ENCODE results near the gene IL12A.

The IL12A gene

GRCh38 chr3:159991591-159991990, 3.0 kb downstream of the IL12A start:
- DNase-seq, result no peak

DNA sequence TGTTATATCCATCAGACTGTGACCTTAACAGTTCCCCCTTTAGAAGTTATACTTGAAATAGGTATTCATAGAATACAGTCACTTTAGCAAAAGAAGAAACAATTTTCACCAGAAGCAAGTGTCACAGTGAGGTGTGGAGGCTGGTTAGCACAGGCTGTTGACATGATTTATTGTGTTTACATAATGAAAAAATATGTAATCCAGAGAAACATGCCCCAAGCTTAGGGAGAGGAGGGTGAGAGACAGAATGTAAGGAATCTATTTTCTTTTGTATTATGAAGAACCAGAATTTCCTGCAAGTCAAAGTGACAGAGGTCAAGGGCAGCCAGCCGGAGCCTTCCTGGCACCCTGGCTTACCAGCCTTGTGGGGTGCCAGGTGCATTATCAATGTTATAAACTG, 4.0 kb downstream of the IL12A start:
- no peak for DNase-seq

DNA sequence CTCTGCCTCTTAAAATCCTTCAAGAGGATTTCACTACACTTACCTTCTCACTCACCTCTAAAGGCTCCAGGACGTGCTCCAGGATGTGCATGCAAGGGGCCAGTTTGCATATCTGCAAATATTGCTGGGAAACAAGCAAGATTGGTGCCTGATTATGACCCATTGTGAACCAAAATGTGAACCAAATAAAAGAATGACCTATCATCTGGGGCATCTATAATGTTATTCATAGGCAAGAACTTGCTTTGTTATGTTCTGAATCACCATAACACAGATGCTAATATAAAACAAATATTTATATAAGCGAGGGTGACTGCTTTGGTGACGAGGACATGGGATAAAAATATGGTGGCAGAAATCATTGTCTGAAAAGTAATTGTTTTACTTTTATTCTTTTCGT, 5.5 kb downstream of the IL12A start:
- DNase-seq, result no peak

GRCh38 chr3:159995091-159995490, 6.5 kb downstream of the IL12A start:
- no peak for DNase-seq

GRCh38 chr3:159996018-159996417, 7.4 kb downstream of the IL12A start:
- no peak for DNase-seq

DNA sequence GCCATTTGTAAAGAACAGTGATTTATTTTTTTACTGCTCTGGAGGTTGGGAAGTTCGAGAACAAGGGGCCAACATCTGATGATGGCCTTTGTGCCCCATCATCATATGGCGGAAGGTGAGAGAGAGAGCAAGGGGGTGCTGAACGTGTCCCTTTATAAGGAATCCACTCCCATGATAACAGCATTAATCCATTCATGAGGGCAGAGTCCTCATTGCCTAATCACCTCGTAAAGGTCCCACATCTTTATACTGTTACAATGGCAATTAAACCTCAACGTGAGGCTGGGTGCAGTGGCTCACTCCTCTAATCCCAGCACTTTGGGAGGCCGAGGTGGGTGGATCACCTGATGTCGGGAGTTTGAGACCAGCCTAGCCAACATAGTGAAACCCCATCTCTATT, 8.3 kb downstream of the IL12A start:
- no peak for DNase-seq

DNA sequence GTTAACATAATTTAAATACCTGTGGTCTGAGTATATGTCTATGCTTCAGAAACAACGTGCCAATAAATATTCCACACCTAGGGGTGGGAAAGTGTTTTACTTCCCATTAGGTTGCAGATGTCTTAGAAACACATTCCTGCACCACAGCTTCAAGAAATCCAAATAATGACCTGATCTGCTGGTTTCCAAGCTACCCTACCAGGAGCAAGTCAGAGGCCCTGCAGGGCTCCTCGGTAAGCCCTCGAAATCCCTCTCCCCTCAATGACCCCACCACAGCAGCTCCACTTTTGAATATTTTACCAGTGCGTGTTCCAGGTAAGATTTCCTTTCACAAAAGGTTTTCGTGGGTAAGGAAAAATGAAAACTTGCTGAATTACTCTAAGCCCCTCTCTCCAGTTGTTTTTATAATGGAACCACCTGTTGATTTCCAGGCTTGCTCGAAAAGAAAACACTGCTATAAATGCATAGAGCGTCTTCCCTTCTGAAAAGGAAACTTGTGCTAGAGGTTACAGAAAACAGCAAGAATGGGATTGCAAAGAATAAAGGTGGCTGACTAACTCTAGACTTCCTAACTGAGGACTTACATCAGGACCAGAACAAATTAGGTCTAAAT, 12.6 kb downstream of the IL12A start:
- DNase-seq, result no peak

DNA sequence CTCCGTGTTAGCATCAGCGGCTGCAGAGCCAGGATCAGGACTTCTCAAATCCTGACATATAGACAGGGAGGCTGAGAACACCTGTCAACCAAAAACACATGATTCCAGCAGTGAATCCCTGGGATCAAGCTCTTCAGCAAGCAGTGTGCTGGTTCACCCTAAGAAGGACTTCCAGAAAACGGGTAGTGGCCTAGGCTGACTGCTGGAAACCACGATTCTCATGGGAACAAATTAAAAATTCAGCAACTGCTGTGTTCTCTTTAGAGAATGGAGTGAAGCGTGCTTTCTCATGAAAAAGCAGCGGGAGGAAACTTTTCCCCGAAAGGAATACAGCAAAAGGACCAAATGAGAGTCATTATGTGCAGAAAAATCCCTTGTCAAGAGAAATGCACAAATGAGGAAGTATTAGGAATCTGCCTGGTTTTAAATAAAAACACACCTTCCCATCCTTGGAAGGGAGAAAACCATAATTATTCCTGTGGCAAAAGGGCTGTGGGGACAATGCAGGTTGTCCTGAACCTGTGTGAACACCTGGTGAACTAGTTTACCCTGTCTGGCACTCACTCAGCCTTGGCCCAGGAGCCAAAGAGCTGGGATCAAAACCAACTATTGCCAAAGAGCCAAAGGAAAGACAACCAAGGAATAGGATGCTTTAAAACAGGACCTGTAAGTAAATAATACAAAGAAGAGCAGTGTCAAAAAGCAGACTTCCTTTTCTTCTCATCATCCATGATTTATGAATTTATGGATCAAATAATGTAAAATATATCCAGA, 13.4 kb downstream of the IL12A start:
- DNase-seq, result no peak

DNA sequence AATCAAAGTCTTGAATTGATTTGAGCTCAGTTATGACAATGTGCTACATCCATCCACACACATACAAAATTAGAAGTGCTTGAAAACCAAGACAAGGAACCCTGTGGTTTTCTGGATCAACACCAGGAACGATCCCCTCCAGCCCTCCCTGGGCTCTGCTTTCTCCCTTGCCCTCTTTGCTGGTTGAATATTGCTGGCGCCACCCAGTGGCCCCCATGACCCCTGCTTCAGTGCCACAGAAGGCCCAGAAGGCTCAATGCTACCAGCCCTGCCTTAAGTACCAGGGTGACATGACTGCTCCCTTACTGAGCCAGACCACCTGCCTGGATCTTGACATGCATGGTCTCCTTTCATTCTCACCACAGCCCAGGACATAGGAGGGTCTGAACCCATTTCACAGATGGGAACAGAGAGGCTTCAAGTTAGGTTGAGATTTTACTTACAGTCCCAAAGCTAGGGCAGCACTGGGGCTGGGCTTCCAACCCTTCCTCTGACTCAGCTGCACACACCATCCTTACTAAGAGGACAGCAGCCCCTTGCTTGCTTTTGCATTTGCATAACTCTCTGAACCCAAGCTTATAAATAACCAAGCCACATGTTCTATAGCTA, 15.0 kb downstream of the IL12A start:
- peak; percentile 33 for DNase-seq

GRCh38 chr3:160005004-160005403, 16.4 kb downstream of the IL12A start:
- no peak for DNase-seq

DNA sequence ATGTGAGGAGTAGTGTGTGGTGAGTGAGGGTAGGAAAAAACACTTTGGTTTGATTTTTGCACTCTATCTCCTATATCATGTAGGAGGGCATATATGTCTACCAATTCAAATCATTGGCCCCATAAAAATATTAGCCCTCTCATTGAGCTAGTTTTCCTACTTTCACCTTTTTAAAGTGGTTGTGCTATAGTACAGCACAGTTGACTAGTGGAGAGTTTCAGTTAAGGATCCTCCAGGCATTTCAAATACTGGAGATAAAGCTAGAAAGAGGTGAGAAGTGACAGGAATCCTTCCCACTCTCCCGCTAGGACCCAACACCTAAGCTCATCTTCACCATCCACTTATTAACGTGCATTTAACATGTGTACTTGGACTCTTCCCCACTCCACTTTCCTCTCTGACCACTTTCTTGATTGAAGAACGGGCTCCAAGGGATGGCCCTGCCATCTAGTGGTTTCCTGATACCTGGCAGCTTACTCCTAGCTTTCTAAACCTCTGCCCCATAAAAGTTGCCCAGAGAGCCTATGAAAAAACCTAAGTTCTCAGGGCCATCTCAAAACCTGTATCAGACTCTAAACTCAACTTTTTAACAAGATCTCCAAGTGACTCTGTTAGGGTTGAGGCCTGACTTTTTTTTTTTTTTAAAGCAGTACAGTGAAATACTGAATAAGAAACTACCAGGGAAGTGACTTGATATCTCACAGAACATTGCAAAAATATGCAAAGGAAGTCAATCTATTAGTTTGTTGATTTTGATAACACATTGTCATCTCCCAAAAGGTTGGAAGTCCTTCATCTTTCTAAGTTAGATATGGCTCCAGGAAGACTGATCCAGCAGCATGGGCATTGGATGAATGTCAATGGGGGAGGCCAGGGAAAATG, 17.9 kb downstream of the IL12A start:
- no peak for DNase-seq

DNA sequence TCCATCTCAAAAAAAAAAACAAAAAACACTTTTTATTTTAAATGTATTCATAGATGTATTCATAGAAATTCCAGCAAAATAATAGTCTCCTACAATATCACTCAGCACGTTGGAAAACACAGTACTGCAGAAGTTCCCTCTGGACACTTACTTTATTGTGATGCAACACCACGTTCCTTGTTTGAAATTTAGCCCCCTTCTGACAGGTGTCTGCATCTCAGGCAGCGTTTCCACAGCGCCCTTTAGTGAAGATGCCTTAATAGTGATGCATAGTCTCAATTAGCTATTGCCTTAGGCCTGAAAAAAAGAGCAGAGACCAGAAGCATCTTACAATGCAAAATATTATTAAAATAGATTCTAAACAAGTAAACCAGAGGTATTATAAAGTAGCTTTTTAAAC, 20.3 kb downstream of the IL12A start:
- no peak for DNase-seq

GRCh38 chr3:160009525-160009924, 20.9 kb downstream of the IL12A start:
- no peak for DNase-seq

DNA sequence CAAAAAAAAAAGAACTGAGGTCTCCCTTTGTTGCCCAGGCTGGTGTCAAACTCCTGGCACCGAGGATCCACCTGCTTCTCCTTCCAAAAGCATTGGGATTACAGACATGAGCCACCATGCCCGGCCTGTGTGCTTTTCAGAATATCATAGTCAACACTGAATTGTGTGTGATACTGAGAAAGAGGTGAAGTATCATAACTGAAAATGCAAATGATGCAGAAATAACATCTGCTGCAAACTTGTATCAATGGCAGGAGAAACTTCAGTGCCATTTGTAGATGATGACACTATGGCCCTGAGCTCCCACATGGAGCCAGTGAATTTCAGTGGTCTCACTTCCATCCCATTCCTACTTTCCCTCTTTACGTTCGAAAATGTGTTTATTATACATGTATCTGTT, 21.9 kb downstream of the IL12A start:
- no peak for DNase-seq

- no peak for DNase-seq
Observed at GRCh38 chr3:160012108-160012507, 23.5 kb downstream of the IL12A start.

DNA sequence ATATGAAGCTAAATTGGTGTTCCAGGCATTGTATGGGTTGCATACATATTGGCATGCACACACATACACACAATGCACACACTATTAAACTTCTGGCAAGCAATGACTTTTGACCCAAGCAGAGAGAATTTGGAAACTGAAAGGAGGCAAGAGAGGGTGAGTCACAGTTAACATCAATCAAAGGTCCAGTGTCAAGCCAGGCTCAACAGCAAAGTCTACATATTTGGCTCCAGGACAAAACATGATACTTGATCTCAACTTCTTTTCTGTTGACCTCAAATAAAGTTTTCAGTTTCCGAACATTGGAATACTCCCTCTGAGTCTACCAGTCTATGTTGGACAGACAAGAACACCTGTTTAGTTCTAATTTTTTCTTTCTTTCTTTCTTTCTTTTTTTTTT, 28.3 kb downstream of the IL12A start:
- DNase-seq, result no peak

GRCh38 chr3:160018959-160019358, 30.3 kb downstream of the IL12A start:
- DNase-seq, result peak; percentile 7

DNA sequence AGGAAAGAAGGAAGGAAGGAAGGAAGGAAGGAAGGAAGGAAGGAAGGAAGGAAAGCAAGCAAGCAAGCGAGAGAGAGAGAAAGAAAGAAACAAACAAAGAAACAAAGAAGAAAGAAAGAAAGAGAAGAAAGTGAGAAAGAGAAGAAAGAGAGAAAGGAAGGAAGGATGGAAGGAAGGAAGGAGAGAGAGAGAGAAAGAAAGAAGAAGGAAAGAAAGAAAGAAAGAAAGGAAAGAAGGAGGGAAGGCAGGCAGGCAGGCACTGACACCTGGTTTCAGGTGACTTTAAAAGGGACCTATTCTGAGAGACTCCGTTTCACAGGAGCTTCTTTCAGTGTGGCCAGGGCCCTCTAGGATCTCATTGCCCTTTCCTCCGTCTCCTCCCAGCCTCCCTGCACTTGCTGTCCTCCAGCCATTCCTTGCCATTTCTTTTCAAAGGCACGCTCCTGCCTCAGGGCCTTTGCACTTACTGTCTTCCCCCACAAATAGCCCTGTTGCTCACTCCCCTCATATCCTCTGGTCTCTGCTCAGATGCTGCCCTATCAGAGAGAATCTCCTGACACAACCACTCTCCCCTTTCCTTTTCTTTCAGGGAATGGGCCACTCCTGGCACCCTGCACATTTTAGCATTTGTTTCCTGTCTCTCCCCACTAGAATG, 31.5 kb downstream of the IL12A start:
- DNase-seq, result no peak

GRCh38 chr3:160022068-160022467, 33.4 kb downstream of the IL12A start:
- DNase-seq, result no peak

GRCh38 chr3:160023476-160023875, 34.8 kb downstream of the IL12A start:
- DNase-seq, result no peak

DNA sequence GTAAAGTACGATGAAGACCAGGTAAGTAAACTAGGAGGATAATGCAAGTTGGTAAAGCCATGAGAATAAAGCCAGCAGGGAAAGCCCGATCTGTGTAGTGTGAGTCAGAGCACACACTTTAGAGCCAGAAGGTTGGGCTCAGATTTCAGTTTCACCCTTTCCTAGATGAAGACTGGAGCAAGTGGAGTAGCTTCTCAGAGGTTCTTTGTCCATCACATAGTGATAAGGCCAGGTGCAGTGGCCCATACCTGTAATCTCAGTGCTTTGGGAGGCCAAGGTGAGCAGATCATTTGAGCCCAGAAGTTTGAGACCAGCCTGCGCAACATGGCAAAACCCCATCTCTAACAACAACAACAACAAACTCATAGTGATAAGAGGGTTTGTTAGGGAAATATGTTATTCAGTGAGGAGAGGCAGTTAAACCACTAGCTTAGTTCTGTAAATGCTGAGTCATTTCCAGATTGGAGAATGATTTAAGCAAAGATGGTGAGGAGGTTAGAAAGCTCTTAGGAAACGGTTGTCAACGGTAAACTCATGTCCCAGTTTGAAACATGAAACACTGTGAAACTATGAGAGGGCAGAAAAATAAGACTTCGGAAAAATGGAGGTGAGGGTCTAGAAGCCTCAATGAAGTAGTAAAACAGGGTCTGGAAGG, 39.0 kb downstream of the IL12A start:
- no peak for DNase-seq

DNA sequence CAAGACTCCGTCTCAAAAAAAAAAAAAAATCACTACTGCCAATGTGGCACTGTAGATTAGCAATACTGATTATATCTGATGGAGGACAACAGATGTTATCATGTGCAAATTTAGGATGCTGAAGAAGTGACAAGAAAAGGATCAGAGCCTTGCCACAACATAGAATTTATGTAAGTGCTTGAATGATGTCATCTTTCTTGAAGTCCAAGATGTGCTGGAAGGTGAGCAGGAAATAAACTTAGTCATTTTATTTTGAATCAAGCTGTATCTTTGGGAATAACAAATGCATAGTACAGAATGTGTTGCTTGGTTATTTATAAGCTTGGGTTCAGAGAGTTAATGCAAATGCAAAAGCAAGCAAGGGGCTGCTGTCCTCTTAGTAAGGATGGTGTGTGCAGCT, 47.1 kb downstream of the IL12A start:
- DNase-seq, result no peak

All from NCI-H1417 treated with DMSO at 0.1 percent for 48 hours (cell line).